ENCODE data around the gene STRIP1.
A peak's percentile ranks its signal among the peaks of the same experiment; 100 is the strongest.
"Not testable (repeated sequence)": the region's sequence is repeated elsewhere in the genome, so short reads cannot be mapped to it uniquely, and the experiment has no call there.

Gene STRIP1

DNA sequence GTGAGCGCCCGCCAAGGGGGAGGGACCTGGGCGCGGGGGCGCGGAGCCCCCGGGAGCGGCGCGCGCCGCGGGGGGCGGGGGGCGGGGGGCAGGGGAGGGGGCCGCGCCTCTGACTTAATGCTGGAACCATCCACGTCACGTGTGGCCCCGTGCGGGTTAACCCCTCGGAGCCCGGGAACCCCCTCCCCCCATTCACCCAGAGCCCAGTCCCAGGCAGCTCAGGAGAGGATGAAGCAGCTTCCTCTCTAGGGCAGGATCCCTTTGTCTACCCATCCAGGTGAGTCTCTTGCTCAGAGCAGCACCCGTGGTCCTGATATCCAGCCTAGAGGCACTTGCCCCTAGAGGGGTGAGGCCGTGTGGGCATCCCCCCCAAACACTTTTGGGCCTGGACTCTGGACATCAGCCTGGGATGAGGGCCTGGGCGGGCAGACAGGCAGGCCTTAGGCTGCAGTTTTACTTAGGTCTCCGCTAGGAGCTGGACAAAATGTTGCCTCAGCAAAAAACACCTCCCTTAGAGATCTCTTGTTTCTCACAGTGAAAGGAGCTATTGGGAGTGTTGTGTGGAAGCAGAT is 36.3 kb downstream of the STRIP1 start, which contains the start of gene ALX3:
ALX3 (minus strand) TSS at position 2 of the 572 bp plus-strand sequence. CDS start 60 bp downstream, outside the sequence.
- DNase-seq: no peak

DNA sequence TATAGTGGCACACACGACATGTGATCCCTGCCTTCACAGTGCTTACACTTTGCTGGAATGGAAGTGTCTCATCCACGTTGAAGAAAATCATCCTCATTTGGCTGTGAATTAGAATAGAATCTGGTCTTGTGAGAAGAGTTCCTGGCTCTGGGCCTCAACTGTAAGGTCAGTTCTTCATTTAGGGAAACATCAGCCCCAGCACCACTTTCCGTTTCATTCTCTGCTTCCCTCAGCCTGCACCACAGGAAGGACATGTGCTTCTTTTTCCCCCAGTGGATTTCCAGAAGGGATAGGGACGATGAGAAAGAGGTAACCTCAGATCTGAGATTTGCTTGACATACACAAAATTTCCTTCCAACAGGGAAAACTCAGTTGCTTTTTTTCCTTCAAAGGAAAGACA is 39.7 kb downstream of the STRIP1 start:
- peak; percentile 11 for DNase-seq

DNA sequence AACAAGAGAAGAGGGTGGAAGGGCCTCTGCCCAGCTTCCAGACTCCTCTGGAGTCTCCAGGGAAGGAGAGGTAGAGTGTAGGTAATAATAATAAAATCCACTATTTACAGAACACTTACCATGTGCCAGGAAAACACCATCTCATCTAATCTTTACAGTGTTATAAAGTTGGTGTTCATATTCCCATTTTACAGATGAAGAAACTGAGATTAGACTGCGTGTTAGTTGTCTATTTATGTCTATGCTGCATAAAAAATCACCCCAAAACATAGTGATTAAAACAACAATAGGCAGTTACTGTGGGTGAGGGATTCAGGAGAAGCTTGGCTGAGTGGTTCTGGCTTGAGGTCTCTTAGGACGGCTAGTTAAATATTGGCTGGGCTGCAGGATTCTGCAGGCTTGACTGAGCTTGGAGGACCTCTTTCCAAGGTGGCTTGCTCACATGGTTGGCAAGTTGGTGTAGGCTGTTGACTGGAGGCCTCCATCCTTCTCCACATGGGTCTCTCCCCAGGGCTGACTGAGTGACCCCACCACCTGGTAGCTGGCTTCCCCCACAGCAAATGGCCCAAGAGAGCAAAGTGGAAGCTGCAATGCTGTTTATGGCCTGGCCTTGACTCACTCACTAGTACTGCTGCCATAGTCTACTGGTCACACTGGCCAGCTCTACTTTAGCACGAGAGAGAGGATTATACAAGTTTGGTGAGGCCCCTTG is 42.5 kb downstream of the STRIP1 start:
- DNase-seq: no peak

- DNase-seq: not testable (repeated sequence)
Measured at GRCh38 chr1:110079995-110080394, 45.6 kb downstream of the STRIP1 start.

- no peak for DNase-seq
Measured at GRCh38 chr1:110081061-110081460, 46.6 kb downstream of the STRIP1 start.

DNA sequence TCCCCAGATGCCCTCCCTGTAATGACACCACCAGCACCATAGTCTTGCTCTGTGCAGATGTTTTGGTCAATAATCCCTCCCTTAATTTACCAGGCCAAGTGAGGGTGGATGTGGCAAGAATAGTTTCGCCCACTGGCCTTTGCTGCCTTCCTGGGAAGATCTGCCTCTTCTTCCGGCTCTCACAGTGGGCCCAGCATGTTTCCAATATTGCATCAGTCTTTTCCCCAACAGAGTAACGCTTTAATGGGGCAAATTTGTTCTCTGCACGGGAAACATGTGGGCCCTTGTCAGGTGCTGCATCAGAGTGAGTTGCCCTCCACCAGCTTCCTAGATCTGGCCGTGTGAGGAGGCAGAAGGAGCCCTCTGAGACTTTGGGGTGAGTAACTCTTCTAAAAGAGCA is 48.1 kb downstream of the STRIP1 start:
- DNase-seq: no peak

GRCh38 chr1:110083061-110083865 is 48.8 kb downstream of the STRIP1 start:
- no peak for DNase-seq

GRCh38 chr1:110083866-110084226 is 49.4 kb downstream of the STRIP1 start:
- no peak for DNase-seq

- peak; percentile 51 for DNase-seq
Measured at GRCh38 chr1:110084227-110085078, 50.0 kb downstream of the STRIP1 start.

GRCh38 chr1:110085671-110086070 is 51.2 kb downstream of the STRIP1 start:
- no peak for DNase-seq

- DNase-seq: no peak
Measured at GRCh38 chr1:110086961-110087360, 52.5 kb downstream of the STRIP1 start.

GRCh38 chr1:110087812-110088738 is 53.7 kb downstream of the STRIP1 start:
- peak; percentile 45 for DNase-seq

- no peak for DNase-seq
Measured at GRCh38 chr1:110088739-110089316, 54.4 kb downstream of the STRIP1 start.

- DNase-seq: no peak
Measured at GRCh38 chr1:110089561-110090275, 55.3 kb downstream of the STRIP1 start.

DNA sequence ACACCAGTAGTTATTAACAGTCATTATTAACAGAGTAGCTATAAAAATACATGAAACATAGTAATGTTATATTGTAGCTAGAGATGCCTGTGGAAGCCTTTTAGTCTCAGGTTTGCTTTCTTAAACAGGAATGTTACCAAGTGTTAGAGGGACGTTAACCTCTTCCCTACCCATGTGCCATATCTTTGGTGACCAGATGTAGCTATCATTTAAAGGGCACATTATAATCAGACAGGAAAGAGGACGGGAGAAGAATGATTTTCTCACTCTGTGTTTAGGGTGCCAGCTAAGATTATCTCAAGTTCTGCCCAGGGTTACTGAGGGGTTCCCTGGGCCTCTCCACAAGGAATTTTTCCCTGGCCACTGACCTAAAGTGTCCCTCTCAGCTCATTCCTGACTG is 57.0 kb downstream of the STRIP1 start:
- DNase-seq: no peak

DNA sequence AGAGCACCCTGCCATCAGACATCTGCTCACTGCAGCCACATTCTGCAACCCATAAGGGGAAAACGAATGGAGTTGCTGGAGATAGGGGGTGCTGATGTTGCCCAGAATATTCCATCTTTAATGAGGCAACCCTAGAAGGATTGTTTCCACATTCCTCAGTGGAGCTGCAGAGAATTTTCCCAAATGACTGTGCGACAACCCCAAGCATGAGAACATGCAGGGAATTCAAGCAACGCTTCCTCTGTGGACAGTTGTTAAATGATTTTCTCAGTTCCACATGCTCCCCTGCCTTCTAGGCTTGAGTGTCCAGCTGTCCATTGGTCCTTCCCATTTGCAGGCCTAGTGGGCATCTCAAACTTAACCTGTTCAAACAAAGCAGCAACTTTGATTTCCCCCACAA is 57.4 kb downstream of the STRIP1 start:
- DNase-seq: no peak

DNA sequence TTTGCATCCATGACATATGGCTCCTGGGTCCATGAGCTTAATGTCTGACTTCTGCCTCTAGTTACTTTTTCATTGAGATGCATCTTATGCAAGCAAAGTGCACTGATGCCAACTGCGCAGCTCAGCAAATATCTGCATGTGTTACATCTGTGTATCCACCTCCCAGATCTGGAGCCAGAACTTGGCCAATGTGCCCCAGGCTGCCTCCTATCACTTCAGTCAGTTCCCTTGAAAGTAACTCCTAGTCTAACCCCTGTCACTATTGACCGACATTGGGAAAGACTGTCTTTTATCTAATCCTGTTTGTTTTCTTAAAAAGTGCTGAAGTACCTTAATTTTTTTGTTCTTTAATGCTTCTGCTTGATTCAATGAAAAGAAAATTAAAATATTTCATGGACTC is 58.6 kb downstream of the STRIP1 start:
- DNase-seq: no peak

GRCh38 chr1:110094931-110095654 is 60.7 kb downstream of the STRIP1 start:
- no peak for DNase-seq

GRCh38 chr1:110097507-110098221 is 63.2 kb downstream of the STRIP1 start:
- DNase-seq: no peak

All from MV-4-11 (cell line).